Stimulated activated CD8-positive, alpha-beta memory T cell treated with anti-CD3 and anti-CD28 coated beads, Interleukin-7, amount 100 ng/mL, for 48 hours (primary cell): ENCODE measurements around the gene ST8SIA6.
"Not testable (repeated sequence)": the region's sequence is repeated elsewhere in the genome, so short reads cannot be mapped to it uniquely, and the experiment has no call there.

Experiments used
- DNase-seq, 2 donors: peaks; one replicate each; pipeline ENCODE4 v3.0.0-alpha.2; 2020; ENCODE audit warnings: low read depth in 1 of 2; ENCODE audit errors: extremely low read depth in 1 of 2

ST8SIA6 gene

GRCh38 chr10:17349717-17350116 is 104.7 kb downstream of the ST8SIA6 start:
- no peak for DNase-seq

GRCh38 chr10:17348501-17349349 is 105.7 kb downstream of the ST8SIA6 start:
- DNase-seq, result no peak

GRCh38 chr10:17348011-17348500 is 106.3 kb downstream of the ST8SIA6 start:
- no peak for DNase-seq

GRCh38 chr10:17344206-17344605 is 110.2 kb downstream of the ST8SIA6 start:
- DNase-seq, result no peak

- no peak for DNase-seq
Observed at GRCh38 chr10:17343118-17343517, 111.3 kb downstream of the ST8SIA6 start.

- DNase-seq, result no peak
Observed at GRCh38 chr10:17340144-17340829, 114.1 kb downstream of the ST8SIA6 start.

DNA sequence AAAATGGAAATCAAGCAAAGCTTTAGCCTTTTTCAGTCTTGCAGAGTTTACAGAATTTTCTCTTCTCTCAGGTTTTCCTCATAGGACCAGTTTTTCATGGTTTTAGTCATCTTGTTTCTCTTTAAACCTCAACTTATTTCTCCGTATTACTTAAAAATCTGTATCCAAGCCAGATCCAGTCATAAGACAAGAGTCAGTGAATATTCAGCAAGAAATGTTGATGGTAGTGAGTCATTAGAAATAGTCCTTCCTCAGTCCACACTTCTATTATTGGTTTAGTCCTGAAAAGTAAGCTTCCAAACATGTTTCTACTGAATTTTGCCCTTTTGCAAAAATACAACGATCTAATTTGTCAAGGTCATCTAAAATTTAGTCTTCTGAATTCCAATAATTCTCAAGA is 119.3 kb downstream of the ST8SIA6 start:
- DNase-seq, result no peak

GRCh38 chr10:17330501-17330900 is 123.9 kb downstream of the ST8SIA6 start:
- no peak for DNase-seq

GRCh38 chr10:17326377-17326776 is 128.0 kb downstream of the ST8SIA6 start:
- no peak for DNase-seq

- not testable (repeated sequence) for DNase-seq
Observed at GRCh38 chr10:17321957-17322356, 132.4 kb downstream of the ST8SIA6 start.

GRCh38 chr10:17316488-17317170 is 137.8 kb downstream of the ST8SIA6 start:
- no peak for DNase-seq

GRCh38 chr10:17309435-17309834 is 145.0 kb downstream of the ST8SIA6 start:
- DNase-seq, result no peak

- no peak for DNase-seq
Observed at GRCh38 chr10:17307123-17307522, 147.3 kb downstream of the ST8SIA6 start.

DNA sequence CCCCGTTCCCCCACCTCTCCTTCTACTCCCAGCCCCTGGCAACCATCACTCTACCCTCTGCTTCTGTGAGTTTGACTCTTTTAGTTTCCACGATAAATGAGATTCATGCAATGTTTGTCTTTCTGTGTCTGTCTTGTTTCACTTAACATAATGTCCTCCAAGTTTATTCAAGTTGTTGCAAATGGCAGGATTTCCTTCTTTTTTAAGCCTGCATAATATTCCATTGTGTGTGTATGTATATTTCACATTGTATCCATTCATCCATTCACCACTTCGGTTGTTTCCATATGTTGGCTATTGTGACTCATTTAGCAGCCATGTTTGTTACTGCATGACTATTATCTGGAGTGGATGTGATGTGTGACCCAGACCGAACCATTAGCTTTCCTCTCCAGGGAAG is 162.0 kb downstream of the ST8SIA6 start:
- DNase-seq, result no peak

GRCh38 chr10:17290226-17290625 is 164.2 kb downstream of the ST8SIA6 start:
- no peak for DNase-seq

- DNase-seq, result no peak
Observed at GRCh38 chr10:17289763-17290162, 164.6 kb downstream of the ST8SIA6 start.

- DNase-seq, result no peak
Observed at GRCh38 chr10:17286562-17287550, 167.5 kb downstream of the ST8SIA6 start.

GRCh38 chr10:17282311-17282710 is 172.1 kb downstream of the ST8SIA6 start:
- DNase-seq, result no peak

DNA sequence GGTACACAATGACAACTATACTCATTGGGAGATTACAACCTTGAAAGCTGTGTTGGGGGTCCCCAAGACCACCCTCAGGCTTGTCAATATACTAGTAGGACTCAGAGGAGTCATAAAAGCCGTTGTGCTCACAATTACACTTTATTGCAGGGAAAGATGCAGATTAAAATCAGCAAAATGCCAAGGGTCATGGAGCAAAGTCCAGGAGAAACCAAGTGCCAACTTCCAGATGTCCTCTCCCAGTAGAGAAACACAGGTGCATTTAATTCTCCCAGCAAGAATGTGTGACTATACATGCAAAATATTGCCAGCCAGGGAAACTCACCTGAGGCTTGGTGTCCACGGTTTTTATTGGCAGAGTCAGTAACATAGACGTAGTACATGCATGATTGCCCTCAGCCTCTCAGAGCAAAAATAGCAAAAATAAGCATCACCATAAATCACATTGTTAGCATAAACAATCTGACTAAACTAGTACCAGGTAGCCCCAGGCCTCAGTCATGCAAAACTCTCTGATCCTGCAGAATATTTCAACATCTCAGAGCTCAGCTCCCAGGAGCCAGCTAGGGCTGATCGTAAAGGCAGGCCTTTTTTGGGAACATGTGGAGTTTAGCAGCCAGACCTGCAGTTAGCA is 175.7 kb downstream of the ST8SIA6 start:
- DNase-seq, result no peak
